Inferior parietal cortex (tissue), 1 donor: ENCODE measurements around the gene CCDC88A.
"Not testable (repeated sequence)": the region's sequence is repeated elsewhere in the genome, so short reads cannot be mapped to it uniquely, and the experiment has no call there.

Experiments
- DNase-seq: peaks from one replicate; pipeline ENCODE4 v3.0.0-alpha.2; 2016; ENCODE audit errors: extremely low spot score

The CCDC88A gene

DNA sequence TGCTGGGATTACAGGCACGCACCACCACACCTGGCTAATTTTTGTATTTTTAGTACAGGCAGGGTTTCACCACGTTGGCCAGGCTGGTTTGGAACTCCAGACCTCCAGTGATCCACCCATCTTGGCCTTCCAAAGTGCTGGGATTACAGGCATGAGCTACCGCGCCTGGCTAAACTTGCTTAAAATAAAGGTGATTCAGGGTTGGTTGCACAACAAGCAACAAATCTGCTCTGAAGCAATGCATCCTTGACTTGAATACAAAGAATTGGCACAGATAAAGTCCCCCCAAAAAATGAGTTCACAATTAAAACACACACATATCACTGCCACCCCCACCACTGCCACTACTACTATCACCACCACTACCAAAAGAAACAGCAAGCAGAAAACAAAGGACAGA, 34.9 kb downstream of the CCDC88A start:
- DNase-seq: no peak

DNA sequence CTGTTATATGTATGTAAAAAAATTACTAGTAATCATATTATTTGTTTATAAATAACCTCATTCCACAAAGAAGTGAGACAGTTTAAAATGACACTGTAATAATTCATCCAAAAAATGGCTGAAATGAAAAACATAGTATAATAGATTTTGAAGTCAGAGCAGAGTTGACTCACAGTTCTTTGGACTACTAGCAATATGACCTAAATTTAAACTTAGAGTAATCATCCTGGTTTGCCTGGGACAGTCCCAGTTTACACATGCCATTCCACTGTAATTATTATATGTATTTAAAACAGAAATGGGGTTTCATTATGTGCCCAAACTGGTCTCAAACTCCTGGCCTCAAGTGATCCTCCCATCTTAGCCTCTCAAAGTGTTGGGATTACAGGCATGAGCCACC, 48.3 kb downstream of the CCDC88A start:
- DNase-seq: no peak

DNA sequence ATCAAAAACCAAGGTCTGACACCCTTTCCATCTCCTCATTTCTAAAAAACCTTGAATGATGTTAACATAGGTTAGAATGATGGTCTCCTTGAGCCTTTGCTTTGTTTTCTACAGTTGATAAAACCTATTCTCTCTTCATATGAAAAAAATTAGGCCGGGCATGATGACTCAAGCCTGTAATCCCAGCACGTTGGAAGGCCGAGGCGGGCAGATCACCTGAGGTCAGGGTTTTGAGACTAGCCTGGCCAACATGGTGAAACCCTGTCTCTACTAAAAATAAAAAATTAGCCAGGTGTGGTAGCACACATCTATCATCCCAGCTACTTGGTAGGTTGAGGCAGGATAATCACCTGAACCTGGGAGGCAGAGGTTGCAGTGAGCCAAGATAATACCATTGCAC, 49.4 kb downstream of the CCDC88A start:
- DNase-seq: no peak

DNA sequence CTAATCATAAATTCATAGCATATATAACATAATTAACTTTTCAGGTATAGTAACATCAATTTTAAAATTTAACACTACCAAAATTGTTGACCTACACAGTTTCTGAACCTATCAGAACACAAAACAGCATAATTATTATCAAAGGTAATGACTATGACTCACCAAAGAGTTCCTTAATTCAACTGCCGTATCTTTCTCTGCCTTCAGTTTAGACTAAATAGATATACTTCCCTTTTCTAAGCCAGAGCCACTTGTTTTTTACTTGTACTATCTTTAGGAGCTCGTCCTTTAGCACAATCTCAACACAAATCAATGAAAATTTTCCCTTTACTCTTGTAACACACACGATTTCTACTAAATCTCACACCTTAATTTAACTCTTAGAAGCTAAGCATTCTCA, 54.4 kb downstream of the CCDC88A start:
- DNase-seq: no peak

DNA sequence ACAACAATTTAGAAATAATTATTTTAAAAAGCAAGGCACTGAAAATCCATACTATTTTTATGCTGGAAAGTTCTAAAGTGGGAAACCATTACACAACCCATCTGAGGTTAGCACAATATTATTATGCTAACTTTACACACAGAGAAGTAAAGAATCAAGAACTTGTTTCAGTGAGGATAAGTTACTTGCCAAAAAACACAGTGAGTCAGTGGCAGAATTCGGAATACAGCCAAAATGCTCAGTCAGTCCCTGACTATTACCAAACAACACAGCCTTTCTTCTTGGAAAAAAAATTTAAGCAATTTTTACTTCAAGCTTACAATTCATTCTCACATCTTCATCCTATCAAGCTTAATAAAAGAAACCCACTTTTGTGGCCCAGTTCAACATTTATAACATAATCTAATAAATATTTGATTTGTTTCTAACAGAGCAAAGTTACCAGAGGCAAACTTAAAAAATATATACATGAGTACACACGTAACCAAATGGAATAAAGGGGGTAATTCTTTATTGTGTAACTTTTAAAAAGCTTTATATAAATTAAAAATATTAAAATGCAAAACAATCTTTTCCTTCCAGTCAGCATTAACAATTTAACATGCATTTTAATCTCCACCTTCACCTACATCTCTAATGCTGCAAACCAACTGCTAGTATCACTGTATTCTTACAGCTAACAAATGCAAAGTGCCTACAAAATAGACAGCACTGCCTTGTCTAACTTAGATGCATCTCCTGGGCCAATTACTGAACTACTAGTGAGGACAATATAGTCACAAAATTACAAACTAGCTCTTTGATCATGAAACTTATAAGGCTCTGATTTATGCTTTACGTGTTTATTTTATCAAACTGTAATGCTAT, 55.2 kb downstream of the CCDC88A start:
- DNase-seq: peak; percentile 88

DNA sequence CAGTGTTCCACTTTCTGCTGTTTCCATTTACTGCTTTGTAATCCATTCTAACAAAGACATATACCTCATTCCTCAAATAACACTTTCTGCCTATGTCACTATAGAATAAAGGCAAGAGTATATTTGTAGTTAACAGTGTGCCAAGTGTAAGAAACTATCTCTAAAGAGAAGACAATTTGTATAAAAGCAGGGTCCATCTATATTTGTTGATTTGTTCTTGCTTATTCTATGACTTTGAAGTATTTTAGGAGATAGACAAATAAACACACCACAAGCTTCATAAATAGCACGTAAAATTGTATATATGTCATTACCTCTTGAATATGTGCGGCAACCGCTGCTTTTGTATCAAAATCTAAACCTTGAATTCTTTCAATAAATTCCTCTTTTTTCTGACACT, 56.0 kb downstream of the CCDC88A start:
- no peak for DNase-seq

DNA sequence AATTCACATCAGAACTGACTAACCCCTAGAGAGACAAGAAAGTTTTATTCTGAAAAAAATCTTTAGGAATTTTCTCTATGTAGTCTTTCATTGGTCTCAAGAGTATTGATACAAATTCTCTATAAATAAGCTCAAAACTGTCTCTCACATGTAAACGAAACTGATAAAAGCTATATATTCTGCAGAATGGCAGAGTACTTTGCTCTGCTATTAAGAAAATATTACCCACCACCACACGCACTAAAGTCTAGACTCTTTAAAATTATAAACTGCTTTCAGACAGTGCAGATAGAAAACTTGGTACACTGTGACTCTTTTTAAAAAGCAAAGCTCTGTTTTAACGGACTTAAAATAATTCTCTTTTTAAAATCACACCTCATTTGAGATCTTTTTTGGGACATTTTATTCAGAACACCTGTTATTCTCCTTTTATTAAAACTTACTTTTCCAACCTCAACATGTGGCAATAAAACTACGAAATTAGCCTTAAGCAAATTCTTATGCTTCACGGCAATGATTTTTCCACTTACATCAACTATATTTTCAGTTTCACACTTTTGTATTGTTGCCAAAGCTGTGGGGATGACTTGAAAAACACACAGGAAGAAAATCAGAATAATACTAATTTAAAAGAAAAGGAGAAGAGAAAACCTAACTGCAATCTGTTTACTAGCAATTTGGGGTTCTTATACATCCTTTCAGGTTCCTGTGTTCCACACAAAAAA, 58.0 kb downstream of the CCDC88A start:
- DNase-seq: no peak

DNA sequence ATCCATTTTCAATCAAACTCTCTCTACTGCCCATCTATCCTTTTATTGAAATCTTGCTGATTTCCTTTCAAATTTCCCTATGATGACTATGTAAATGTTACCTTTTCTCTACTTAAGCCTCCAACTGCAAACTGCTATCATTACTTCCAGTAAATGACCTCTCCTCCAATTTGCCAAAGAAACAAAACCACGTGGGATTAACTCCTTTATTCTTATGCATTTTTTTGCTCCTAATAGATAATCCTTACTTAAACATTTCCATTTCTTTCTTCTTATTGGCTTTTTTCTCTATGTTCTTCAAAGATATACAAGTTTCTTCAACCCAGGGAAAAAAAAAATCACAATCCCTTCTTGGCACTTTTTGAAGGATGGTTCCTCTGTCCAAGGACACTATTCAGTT, 61.2 kb downstream of the CCDC88A start:
- no peak for DNase-seq

DNA sequence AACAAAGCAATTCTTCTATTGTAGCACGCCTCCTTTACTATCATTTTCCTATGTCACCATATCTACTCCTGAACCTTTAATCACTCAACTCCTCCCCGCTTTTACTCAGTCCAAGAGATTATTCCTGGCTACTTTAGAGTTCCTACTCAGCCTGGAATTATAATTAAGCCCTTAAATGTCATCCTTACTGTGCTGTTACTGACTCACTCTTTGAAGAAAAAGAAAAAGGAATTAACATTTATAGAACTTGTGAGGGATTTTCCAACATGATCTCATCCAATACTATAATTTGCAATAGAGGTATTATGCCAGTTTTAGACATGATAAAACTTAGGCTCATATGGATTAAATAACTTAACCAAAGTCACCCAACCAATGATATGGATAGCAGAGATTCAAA, 61.7 kb downstream of the CCDC88A start:
- DNase-seq: no peak

DNA sequence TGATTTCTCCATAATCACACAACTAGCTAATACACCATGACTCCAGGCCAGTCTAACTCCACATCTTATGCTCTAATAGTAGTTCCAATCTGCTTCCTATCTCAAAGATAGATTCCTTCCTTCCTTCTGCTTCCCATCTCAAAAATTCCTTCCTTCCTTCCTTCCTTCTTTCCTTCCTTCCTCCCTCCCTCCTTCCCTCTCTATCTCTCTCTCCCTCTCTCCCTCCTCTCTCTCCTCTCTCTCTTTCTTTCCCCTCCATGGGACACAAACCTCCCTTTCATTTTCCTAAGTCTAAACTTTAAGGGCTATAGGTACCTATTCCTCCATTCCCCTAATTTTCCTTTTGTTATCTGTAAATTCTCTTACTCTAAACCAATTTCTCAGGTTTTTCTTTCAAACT, 62.5 kb downstream of the CCDC88A start:
- DNase-seq: no peak

DNA sequence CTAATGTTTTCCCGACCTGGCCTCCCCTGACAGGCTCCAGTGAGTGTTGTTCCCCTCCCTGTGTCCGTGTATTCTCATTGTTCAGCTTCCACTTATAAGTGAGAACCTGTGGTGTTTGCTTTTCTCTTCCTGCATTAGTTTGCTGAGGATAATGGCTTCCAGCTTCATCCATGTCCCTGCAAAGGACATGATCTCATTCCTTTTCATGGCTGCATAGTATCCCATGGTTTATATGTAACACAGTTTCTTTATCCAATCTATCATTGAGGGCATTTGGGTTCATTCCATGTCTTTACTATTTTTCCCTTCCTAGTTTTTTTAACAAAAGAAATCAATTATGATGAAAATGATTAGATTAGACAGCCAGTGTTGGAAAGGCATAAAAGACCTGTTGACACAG, 63.5 kb downstream of the CCDC88A start:
- not testable (repeated sequence) for DNase-seq

DNA sequence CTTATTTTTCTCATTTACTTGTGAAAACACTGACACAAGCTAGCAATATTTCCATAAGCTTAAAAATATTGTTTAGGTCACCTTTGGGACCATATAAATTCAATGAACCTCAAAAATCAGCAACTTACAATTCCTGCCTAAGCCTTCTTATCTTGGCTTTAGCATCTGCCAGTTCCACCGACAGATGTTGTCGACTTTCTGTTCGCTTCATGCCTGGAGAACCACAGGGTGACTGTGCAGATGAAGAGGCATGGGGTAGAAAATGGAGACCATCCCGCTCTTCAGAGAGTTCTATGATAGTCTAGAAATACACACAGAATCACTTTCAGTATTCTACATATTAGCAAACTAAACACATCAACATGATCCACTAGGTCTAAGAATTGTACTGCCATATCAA, 64.2 kb downstream of the CCDC88A start:
- no peak for DNase-seq

DNA sequence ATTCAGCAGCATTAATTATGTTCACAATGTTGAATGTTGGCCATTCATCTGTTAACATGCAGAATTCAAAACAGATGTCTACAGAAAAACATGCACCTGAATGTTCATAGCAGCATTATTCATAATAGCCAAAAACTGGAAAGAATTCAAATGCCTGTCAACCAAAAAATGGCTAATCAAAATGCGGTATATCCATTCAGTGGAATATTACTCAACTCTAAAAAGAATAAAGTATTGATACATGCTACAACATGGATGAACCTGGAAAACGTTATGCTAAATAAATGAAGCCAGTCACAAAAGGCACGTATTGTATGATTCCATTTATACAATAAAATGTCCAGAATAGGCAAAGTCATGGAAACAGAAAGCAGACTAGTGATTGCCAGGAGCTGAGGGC, 68.0 kb downstream of the CCDC88A start:
- DNase-seq: no peak

DNA sequence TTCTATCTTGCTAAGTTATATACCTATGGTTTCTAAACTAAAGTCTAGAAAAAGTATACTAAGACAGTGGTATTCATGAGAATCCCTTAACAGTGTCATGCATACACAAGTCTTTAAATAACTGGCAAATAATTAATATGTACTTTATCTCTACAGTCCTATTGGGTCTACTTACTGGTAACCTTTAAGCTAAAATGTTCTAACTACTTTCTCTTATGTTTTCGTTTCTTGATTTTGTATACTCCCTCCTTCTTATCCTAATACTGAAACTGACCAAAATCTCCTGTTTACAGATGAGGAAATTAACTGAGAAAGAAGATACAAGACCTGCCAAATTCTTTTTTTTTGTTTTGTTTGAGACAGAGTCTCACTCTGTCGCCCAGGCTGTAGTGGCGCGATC, 74.6 kb downstream of the CCDC88A start:
- no peak for DNase-seq

DNA sequence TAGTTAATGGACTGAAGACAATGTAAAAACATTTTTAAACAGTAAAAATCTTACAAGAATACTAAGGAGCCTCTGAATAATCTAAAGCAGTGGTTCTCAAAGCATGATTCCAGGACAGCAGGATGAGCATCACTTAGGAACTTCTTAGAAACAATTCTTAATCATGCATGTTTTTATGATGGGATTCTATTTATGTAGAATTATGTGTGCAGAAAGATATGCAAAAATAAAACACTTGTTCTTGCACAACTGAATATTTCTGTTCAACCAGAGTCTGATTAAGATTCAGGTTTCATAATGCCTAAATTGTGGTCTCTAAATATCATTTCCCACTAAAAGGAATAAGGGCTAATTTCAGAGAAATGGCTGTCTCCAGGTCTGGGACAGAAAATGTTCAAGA, 81.4 kb downstream of the CCDC88A start:
- no peak for DNase-seq

DNA sequence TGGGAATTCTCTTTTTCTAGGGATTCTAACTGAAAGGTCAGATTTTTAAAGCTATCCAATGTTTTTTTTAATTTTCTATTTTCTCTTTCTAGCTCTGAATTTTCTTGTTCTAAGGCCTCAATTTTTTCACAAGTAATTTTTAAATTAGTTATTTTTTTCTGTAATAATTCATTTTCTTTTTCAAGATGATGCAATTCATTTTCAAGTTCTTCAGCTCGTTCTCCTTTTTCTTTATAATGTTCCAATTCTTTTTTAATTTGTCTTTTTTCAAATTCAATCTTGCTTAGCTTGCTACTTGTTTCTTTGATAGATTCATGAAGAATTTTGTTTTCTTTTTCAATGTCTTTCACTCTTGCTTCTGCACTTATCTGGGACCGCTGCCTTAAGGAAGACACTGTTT, 84.9 kb downstream of the CCDC88A start:
- DNase-seq: no peak

DNA sequence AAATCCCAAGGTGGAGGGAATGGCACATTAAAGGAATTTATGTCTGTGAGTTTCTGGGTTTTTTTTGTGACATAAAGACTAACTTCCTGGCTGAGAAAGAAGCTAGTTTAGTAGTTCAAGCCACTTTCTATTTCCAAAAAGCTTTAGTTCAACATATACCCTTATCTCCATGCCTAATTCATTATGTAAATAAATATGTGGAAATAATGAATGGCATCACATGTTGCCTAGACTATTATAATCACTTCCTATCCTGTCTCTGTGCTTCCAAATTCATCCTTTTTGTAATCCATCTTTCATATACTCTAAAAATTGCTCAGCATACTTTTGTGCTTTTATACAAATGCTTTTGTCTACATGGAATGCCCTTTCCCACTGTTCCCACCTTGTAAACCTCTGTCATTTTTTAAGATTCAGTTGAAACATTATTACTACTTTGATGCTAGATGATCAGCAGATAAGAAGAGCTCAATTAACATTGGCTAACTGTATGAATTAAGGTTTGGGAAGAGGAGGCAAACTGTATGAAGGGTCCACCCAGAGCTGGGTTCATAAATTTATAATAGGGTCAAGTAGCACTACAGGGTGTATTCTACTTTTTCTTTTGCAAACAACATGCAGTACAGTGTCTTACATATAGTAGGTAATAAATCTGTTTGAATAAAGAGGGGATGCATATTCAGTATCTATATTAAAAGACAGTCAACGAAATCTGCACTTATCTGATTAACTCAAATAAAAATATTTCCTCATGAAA, 88.9 kb downstream of the CCDC88A start:
- no peak for DNase-seq

DNA sequence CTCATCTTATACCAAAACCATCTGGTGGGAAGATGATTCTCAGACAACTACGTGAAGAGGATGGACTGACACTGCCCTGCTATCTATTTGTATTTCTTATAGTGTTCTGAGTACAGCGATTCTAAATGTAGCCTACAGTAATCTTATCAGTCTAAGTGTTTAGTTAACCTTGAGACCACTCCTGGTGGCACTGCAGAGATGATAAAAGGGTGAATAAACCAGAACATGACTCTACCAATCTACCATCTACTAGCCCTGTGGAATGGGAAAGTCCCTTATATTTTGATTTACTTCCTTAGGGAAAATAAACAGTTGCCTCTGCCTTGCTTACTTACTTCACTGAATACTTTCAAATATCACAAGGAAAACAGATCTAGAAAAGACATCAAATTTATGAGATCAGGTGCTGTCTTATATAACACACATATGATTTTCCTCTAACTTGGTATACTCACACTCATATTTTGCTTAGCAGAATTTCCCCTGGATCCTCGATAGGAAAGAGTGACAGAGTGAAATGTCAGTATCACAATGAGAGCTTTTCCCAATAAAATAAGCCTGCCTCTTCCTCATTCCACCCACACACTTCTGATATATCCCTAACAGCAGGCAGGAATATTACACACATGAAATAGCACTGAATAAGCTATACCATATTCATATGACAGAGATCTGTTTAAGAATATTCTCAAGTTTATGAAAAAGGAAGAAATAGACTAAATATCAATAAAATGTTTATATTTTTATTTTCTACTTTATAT, 92.0 kb downstream of the CCDC88A start:
- no peak for DNase-seq

DNA sequence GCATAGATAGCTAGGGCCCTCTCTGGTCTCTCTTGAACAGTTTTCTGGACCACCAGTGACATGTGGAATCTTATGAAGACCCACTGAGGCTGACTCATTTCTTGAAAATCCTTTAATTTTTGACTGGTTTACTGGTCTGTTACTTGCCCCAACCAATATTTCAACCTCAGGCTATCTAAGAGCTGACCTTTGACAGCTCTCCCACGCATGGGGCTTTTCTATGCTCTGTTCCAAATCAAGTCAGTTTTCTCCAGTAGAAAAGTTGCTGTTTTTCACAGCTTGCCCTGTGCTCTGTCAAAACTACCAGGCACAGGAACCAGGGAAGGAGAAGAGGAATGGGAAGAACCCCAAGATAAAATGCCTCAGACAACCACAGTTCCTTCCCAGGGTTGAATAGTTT, 104.7 kb downstream of the CCDC88A start:
- no peak for DNase-seq

DNA sequence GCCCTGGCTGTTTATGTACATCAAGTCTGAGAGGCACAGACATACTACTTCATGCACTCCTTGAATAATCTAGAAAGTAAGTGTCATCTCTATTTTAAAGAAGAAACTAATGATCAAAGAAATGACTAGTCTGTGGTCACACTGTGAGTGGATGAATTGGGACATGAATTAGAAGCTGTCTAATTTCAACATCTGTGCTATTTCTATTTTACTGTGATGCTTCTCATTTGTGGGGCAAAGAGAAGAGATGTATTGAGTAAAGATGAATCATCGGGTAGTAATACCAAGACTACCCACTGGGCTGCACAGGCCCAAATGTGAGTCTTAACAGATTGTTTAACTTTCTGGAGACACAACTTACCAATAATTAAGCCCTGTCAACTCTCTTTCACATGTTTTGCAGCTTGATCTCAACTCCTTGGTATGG, 108.2 kb downstream of the CCDC88A start:
- no peak for DNase-seq

DNA sequence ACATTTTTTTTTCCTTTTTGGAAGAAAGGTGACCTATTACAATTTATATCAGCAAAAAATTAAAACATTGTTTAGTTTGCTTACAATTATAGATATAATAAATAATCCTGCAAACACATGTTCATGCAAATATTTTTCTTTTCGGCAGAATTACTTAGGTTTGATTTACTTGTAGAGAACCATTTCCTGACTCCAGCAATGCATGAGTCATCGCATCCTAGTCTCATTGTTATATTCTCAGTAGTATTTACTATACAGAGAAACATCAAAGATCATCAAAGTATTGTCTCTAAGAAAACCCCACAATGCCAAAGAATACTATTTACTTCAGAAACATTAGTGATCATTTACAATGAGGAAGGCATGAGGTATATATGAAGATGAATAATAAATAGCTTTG, 110.2 kb downstream of the CCDC88A start:
- DNase-seq: no peak

DNA sequence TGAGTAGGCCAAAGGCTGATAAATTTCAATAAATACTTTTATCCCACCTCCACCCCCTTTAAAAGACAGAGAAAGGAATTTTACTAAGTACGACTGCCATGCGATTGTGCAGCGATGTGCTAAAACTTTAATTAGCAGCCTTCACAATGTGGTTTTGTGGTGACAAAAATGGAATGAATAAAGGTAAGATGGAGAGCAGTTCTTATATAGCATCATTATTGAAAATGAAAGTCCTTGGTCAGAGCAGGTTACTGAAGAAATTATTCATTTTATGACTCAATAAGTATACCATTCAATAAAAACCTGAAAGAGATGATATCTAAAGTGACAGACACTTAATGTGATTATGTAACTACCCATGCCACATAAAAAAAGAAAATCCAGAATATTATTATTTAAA, 117.4 kb downstream of the CCDC88A start:
- no peak for DNase-seq
